Neuronal stem cell (in vitro differentiated cells): Measurements from ENCODE around the gene PIEZO2.

Experiments
- DNase-seq: peaks from one replicate; pipeline ENCODE4 v3.0.0-alpha.2; 2013; ENCODE audit warnings: low spot score
- H2AFZ ChIP-seq: one replicate; pipeline ENCODE4 v1.6.1; 2013; ENCODE audit warnings: mild to moderate bottlenecking, low read length, inconsistent platforms
- H2AK5ac ChIP-seq: 2 replicates; pipeline ENCODE4 v1.6.1; 2013; ENCODE audit warnings: low read depth, mild to moderate bottlenecking, inconsistent platforms, low read length, moderate library complexity, mixed read lengths
- H2BK120ac ChIP-seq: 2 replicates; pipeline ENCODE4 v1.6.1; 2013; ENCODE audit warnings: low read depth, mild to moderate bottlenecking, inconsistent platforms, low read length, moderate library complexity, mixed read lengths
- H2BK12ac ChIP-seq: one replicate; pipeline ENCODE4 v1.6.1; 2013; ENCODE audit warnings: low read length, inconsistent platforms
- H2BK15ac ChIP-seq: 2 replicates; pipeline ENCODE4 v1.6.1; 2013; ENCODE audit warnings: mild to moderate bottlenecking, low read length, inconsistent platforms, mixed read lengths
- H2BK5ac ChIP-seq: one replicate; pipeline ENCODE4 v1.6.1; 2013; ENCODE audit warnings: inconsistent platforms, mild to moderate bottlenecking, low read length, moderate library complexity
- H3K14ac ChIP-seq: one replicate; pipeline ENCODE4 v1.6.1; 2013; ENCODE audit warnings: low read length, inconsistent platforms
- H3K18ac ChIP-seq: 2 replicates; pipeline ENCODE4 v1.6.1; 2013; ENCODE audit warnings: low read length, inconsistent platforms
- H3K23ac ChIP-seq: 2 replicates; pipeline ENCODE4 v1.6.1; 2013; ENCODE audit warnings: low read depth, mild to moderate bottlenecking, mixed read lengths, low read length, inconsistent platforms; ENCODE audit not compliant: poor library complexity
- H3K27ac ChIP-seq: replicated peaks from 3 replicates; pipeline ENCODE4 v1.5.1; 2013; ENCODE audit warnings: low read length, inconsistent platforms
- H3K27me3 ChIP-seq, 3 experiments: 2 replicates each; pipeline ENCODE4 v1.6.1; 2013; ENCODE audit warnings: low read length in 3 of 3, mild to moderate bottlenecking in 2 of 3, inconsistent platforms in 1 of 3, low read depth in 1 of 3, mixed read lengths in 1 of 3, moderate library complexity in 1 of 3; ENCODE audit not compliant: control insufficient read depth in 3 of 3, insufficient read depth in 3 of 3
- H3K36me3 ChIP-seq, 2 donors: replicated peaks in 1 of 2; 2 replicates each; pipeline ENCODE4 v1.6.1; 2013; ENCODE audit warnings: low read length in 2 of 2; ENCODE audit not compliant: control insufficient read depth in 2 of 2, insufficient read depth in 2 of 2
- H3K4ac ChIP-seq: 2 replicates; pipeline ENCODE4 v1.6.1; 2013; ENCODE audit warnings: inconsistent platforms, mild to moderate bottlenecking, low read length, moderate library complexity
- H3K4me1 ChIP-seq, 2 donors: 1 replicate in 1 of 2; 2 replicates in 1 of 2; pipeline ENCODE4 v1.6.1; 2013; ENCODE audit warnings: low read length in 2 of 2, low read depth in 1 of 2; ENCODE audit not compliant: control insufficient read depth in 2 of 2, insufficient read depth in 1 of 2
- H3K4me2 ChIP-seq: one replicate; pipeline ENCODE4 v1.6.1; 2013; ENCODE audit warnings: mild to moderate bottlenecking, low read length, inconsistent platforms; ENCODE audit not compliant: insufficient read depth, poor library complexity, severe bottlenecking
- H3K4me3 ChIP-seq, 2 donors: 2 replicates each; pipeline ENCODE4 v1.5.1; 2013; ENCODE audit warnings: low read length in 2 of 2, mild to moderate bottlenecking in 2 of 2, inconsistent platforms in 1 of 2, moderate library complexity in 1 of 2
- H3K79me1 ChIP-seq: one replicate; pipeline ENCODE4 v1.6.1; 2013; ENCODE audit warnings: low read depth, mild to moderate bottlenecking, inconsistent platforms, low read length, moderate library complexity
- H3K9ac ChIP-seq: one replicate; pipeline ENCODE4 v1.6.1; 2013; ENCODE audit warnings: mild to moderate bottlenecking, low read depth, low read length, inconsistent platforms; ENCODE audit not compliant: poor library complexity
- H3K9me3 ChIP-seq, 2 donors: replicated peaks in 1 of 2; 2 replicates each; pipeline versions ENCODE3 to v1.6.1; 2013; ENCODE audit warnings: low read length in 2 of 2, mild to moderate bottlenecking in 2 of 2, inconsistent platforms in 1 of 2, low read depth in 1 of 2, mixed read lengths in 1 of 2, moderate library complexity in 1 of 2; ENCODE audit not compliant: control insufficient read depth in 2 of 2, insufficient read depth in 1 of 2
- H4K8ac ChIP-seq: one replicate; pipeline ENCODE4 v1.6.1; 2013; ENCODE audit warnings: low read depth, mild to moderate bottlenecking, inconsistent platforms, low read length, moderate library complexity
- H4K91ac ChIP-seq: one replicate; pipeline ENCODE4 v1.6.1; 2013; ENCODE audit warnings: low read length, low read depth, mild to moderate bottlenecking, inconsistent platforms; ENCODE audit not compliant: poor library complexity
- WGBS, 2 donors: extraction: QIAGEN DNeasy Blood & Tissue Kit; methylation state at CpG; one replicate each; pipeline ENCODE4 v1.1.7; 2013; ENCODE audit warnings: missing lambda C conversion rate in 2 of 2, mixed read lengths in 1 of 2; ENCODE audit not compliant: insufficient read length in 2 of 2, insufficient replicate concordance in 1 of 2; ENCODE audit errors: extremely low coverage in 2 of 2; 5-methylcytosine and 5-hydroxymethylcytosine counted together

The PIEZO2 gene

GRCh38 chr18:11113937-11114336 is 35.4 kb downstream of the PIEZO2 start:
- Histone ChIP-seq H3K4me1 (no peaks in the 10 kb centered on the region), H4K8ac (no peak overlapping the region), H2AFZ (no peak overlapping the region), H3K27ac (no peak overlapping the region), H2BK5ac (no peak overlapping the region), H3K79me1 (no peaks in the 10 kb centered on the region), H2BK120ac (no peak overlapping the region), H3K18ac (no peak overlapping the region), H4K91ac (no peak overlapping the region), H3K23ac (no peak overlapping the region), H3K4me2 (no peak overlapping the region), H3K9ac (no peak overlapping the region), H3K27me3 (no peaks in the 10 kb centered on the region), H3K4ac (no peak overlapping the region), H3K4me3 (no peak overlapping the region), H2BK15ac (no peak overlapping the region), H3K9me3 (no peaks in the 10 kb centered on the region), H3K14ac (no peak overlapping the region), H3K36me3 (no peaks in the 10 kb centered on the region), H2BK12ac (no peak overlapping the region), H2AK5ac (no peak overlapping the region)
- WGBS, 2 donors: no CpG with 5 or more reads among the region's 2 CpGs
- DNase-seq: no peak

DNA sequence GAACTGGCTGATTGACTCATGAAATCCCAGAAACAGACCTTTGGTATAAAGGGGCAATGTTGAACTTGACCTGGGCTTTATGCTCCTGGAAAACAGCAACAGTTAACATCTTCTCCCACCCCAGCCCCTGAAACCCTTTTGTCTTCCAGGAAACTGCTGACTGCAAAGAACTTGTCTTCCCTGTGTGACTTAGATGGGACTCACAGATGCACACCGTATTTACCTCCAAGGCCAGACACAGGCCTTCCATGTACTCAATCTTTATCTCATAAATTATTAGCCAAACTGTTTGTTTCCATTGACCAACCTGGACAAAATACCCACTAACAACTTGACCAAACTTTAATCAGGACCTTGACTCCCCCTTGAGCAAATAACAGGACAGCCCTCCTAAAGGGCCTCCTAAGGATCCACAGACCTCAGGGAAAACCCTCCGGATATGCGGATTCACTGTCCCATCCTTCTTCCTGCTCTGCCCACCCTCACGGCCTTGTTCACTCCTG is 36.3 kb downstream of the PIEZO2 start:
- Histone ChIP-seq H3K79me1 (no peaks in the 10 kb centered on the region), H3K23ac (no peak overlapping the region), H3K4me3 (no peak overlapping the region), H3K4me1 (no peaks in the 10 kb centered on the region), H2BK12ac (no peak overlapping the region), H4K91ac (no peak overlapping the region), H3K4me2 (no peak overlapping the region), H2AK5ac (no peak overlapping the region), H3K4ac (no peak overlapping the region), H2AFZ (no peak overlapping the region), H3K27me3 (no peaks in the 10 kb centered on the region), H3K36me3 (no peaks in the 10 kb centered on the region), H3K27ac (no peak overlapping the region), H2BK5ac (no peak overlapping the region), H3K18ac (no peak overlapping the region), H3K9me3 (no peaks in the 10 kb centered on the region), H4K8ac (no peak overlapping the region), H2BK120ac (no peak overlapping the region), H3K14ac (no peak overlapping the region), H3K9ac (no peak overlapping the region), H2BK15ac (no peak overlapping the region)
- no CpG with 5 or more reads among the region's 4 CpGs for WGBS, 2 donors
- DNase-seq: no peak

DNA sequence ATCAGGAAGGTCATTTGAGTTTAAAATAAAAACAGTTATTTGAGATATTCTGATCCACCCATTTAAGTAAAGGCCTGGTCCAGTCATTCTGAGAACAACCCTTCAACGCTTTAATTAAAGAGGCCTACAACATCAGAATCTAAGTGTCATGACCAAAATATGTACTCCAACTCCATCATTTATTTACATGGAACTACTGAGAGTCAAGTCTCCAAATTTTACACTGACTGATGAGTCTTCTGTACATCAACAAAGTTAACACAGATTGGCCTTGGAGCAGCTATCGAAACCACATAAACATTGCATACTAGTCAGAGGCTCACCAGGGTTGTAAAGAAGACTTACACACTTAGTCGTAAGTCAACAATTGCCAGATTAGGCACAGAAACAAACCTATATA is 37.1 kb downstream of the PIEZO2 start:
- Histone ChIP-seq H3K4me2 (no peak overlapping the region), H3K4me1 (no peaks in the 10 kb centered on the region), H3K9me3 (no peaks in the 10 kb centered on the region), H3K9ac (no peak overlapping the region), H2BK5ac (no peak overlapping the region), H3K4ac (no peak overlapping the region), H3K18ac (no peak overlapping the region), H3K23ac (no peak overlapping the region), H3K36me3 (no peaks in the 10 kb centered on the region), H4K8ac (no peak overlapping the region), H2AFZ (no peak overlapping the region), H2BK12ac (no peak overlapping the region), H2BK120ac (no peak overlapping the region), H3K27me3 (no peaks in the 10 kb centered on the region), H4K91ac (no peak overlapping the region), H3K4me3 (no peak overlapping the region), H3K27ac (no peak overlapping the region), H2BK15ac (no peak overlapping the region), H3K79me1 (no peaks in the 10 kb centered on the region), H3K14ac (no peak overlapping the region), H2AK5ac (no peak overlapping the region)
- WGBS, 2 donors: no CpG with 5 or more reads among the region's 3 CpGs
- no peak for DNase-seq

DNA sequence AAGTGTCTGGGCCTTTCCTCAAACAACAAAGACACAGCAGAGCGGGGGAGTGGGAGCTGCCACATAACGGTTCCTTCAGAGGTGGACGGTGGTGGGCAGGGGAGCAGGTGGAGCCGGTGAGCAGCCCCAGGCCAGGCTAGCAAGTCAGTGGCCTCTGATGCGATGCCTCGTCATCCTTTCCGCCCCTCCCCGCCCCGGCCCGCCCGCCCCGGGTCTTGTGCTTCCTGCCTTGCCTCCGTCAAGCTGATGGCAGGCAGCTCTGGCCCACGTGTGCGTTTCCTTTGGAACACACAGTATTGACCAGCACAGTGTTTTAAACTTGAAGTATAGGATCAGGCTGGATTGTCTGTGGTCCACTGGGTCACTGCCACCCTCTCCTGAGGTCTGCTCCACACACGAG is 38.9 kb downstream of the PIEZO2 start:
- H3K9me3 ChIP-seq: no peaks in the 10 kb centered on the region
- DNase-seq: no peak
- no peak overlapping the region for H3K23ac ChIP-seq
- no CpG with 5 or more reads among the region's 16 CpGs for WGBS, 2 donors
- H2AK5ac ChIP-seq: no peak overlapping the region
- no peak overlapping the region for H2BK120ac ChIP-seq
- H4K8ac ChIP-seq: no peak overlapping the region
- H4K91ac ChIP-seq: no peak overlapping the region
- no peak overlapping the region for H2AFZ ChIP-seq
- no peak overlapping the region for H3K4ac ChIP-seq
- H3K4me2 ChIP-seq: no peak overlapping the region
- no peak overlapping the region for H2BK15ac ChIP-seq
- H3K36me3 ChIP-seq: no peaks in the 10 kb centered on the region
- no peaks in the 10 kb centered on the region for H3K79me1 ChIP-seq
- H3K9ac ChIP-seq: no peak overlapping the region
- H2BK12ac ChIP-seq: no peak overlapping the region
- peaks cover 0 to 1% of the 10 kb centered on the region in 2 donors for H3K4me1 ChIP-seq
- H2BK5ac ChIP-seq: no peak overlapping the region
- no peaks in the 10 kb centered on the region for H3K27me3 ChIP-seq
- peak overlapping the region; percentile 77 for H3K18ac ChIP-seq
- no peak overlapping the region for H3K27ac ChIP-seq
- H3K4me3 ChIP-seq: no peak overlapping the region
- H3K14ac ChIP-seq: no peak overlapping the region
